ENCODE results near the gene RALGPS1. TPM values are rescaled to one million over a fixed set of nuclear protein-coding genes. Genes with fewer than 3 reads are reported as not detected.

Gene RALGPS1
- total RNA-seq, 4 donors from 2014 or later, result 3.3 to 9.8 (median 6.7) TPM

DNA sequence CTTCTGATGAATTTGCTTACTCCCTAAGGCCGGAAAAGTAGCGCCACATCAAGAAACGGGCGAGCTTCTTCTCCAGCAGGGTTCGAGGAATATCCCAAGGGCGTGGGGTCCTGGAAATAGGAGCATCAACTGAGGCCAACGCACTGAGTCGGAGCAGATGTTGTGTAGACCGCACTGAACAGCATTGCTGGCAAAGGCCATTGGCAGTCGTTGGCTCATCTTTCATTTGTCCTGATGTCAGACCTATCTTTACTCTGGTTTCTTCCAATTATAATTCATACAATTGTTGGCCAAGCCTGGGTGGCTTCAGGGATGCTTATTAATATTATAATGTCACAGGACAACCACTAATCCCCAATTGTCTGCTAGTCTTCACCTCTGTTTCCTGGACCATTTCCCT lies 27.7 kb upstream of the RALGPS1 start:
- Histone ChIP-seq H3K9me3 (no peaks in the 10 kb centered on the region), H3K27me3 (no peaks in the 10 kb centered on the region), H3K4me1 (peaks cover 0 to 15% (median 3%) of the 10 kb centered on the region in 4 donors), H3K27ac (no peak overlapping the region), H3K36me3 (peaks cover 0 to 26% (median 0%) of the 10 kb centered on the region in 3 donors), H3K4me3 (no peak overlapping the region)
- DNase-seq (ENCODE audit: low spot score in 2 of 2), result no peak
- TF ChIP-seq EP300 (IDR thresholded peaks at IDR 0.05) (no peak), POLR2A (IDR thresholded peaks at IDR 0.05) (no peak)
- TF ChIP-seq, protein P1, sequence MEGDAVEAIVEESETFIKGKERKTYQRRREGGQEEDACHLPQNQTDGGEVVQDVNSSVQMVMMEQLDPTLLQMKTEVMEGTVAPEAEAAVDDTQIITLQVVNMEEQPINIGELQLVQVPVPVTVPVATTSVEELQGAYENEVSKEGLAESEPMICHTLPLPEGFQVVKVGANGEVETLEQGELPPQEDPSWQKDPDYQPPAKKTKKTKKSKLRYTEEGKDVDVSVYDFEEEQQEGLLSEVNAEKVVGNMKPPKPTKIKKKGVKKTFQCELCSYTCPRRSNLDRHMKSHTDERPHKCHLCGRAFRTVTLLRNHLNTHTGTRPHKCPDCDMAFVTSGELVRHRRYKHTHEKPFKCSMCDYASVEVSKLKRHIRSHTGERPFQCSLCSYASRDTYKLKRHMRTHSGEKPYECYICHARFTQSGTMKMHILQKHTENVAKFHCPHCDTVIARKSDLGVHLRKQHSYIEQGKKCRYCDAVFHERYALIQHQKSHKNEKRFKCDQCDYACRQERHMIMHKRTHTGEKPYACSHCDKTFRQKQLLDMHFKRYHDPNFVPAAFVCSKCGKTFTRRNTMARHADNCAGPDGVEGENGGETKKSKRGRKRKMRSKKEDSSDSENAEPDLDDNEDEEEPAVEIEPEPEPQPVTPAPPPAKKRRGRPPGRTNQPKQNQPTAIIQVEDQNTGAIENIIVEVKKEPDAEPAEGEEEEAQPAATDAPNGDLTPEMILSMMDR (IDR thresholded peaks at IDR 0.05), result no peak
- WGBS, 2 donors, result 96 to 97% methylated on average over 10 of the region's 10 CpGs

DNA sequence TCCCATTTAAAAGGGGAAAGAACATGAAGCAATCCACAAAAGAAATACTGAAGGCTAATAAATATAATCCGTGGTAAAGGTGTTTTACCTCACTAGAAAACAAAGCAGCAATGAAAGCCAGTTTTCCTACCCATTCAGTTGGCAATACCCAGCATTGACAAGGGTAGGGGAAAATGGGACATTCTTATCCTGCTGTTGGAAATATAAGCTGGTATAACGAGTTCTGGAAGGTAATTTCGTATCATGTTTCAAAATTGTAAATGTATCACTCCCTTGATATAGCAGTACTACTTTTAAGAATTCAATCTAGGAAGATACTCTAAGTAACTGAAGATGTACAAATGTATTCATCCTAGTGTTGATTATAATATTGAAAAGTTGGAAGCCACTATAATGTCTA lies 22.9 kb upstream of the RALGPS1 start:
- no peak overlapping the region for H3K27ac ChIP-seq
- H3K9me3 ChIP-seq, result no peaks in the 10 kb centered on the region
- 83 to 86% methylated on average over 3 of the region's 3 CpGs for WGBS, 2 donors
- H3K4me1 ChIP-seq, result no peaks in the 10 kb centered on the region
- no peak for DNase-seq (ENCODE audit: low spot score in 2 of 2)
- no peak overlapping the region for H3K4me3 ChIP-seq
- no peak for TF ChIP-seq POLR2A (IDR thresholded peaks at IDR 0.05)
- TF ChIP-seq, protein P1 (IDR thresholded peaks at IDR 0.05), result no peak
- TF ChIP-seq EP300 (IDR thresholded peaks at IDR 0.05), result no peak
- H3K36me3 ChIP-seq, result peaks cover 0 to 3% (median 0%) of the 10 kb centered on the region in 3 donors
- no peaks in the 10 kb centered on the region for H3K27me3 ChIP-seq

DNA sequence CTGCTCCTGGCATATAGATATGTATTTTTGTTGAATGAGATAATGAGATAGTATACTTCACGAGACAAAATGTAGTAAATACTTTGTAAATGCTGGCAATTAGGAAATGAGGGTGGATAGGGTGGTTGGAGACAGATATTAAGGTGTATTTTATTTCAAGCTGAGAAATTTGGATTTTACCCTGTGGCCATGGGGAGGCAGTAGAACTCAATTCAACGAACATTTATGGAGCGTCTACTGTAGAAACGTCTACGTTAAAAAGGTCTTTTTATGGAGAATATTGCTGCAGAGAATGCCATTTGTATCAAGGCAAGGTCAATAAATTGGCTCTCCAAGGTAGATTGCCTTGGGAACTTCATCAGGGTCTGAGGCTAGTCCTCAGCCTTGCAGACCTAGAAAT lies 21.5 kb upstream of the RALGPS1 start:
- Histone ChIP-seq H3K9me3 (no peaks in the 10 kb centered on the region), H3K27ac (no peak overlapping the region), H3K36me3 (no peaks in the 10 kb centered on the region), H3K4me3 (no peak overlapping the region), H3K27me3 (no peaks in the 10 kb centered on the region), H3K4me1 (no peaks in the 10 kb centered on the region)
- DNase-seq (ENCODE audit: low spot score in 2 of 2), result no peak
- TF ChIP-seq EP300 (IDR thresholded peaks at IDR 0.05) (no peak), POLR2A (IDR thresholded peaks at IDR 0.05) (no peak)
- TF ChIP-seq, protein P1 (IDR thresholded peaks at IDR 0.05), result no peak
- 36% methylated on average over 5 of the region's 5 CpGs for WGBS, 2 donors

DNA sequence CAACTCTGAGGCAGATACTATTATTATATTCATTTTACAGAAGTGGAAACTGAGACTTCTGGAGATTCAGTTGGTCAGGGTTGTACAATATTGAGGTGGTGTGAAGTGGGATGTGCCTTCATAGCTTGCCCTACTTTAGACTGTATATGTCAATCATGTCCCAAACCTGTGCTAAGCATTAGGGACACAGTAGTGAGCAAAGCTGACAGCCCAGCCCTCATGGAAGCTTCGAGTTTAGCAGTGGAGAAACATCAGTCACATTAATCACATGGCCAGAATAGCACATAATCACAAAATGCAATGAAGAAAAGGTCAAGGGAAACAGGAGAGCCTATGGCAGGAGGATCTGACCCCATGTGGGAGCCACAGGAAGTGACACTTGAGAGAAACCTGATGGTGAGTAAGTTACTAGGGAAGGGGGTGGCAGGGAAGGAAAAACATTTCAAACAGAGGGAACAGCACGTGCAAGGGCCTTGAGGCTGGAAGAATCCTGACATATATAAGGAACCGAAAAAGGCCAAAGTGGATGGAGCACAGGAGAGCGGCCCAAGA lies 20.5 kb upstream of the RALGPS1 start:
- Histone ChIP-seq H3K9me3 (no peaks in the 10 kb centered on the region), H3K4me3 (no peak overlapping the region), H3K4me1 (no peaks in the 10 kb centered on the region), H3K27me3 (no peaks in the 10 kb centered on the region), H3K27ac (no peak overlapping the region), H3K36me3 (no peaks in the 10 kb centered on the region)
- 67 to 79% methylated on average over 4 of the region's 4 CpGs for WGBS, 2 donors
- no peak for DNase-seq (ENCODE audit: low spot score in 2 of 2)
- TF ChIP-seq POLR2A (IDR thresholded peaks at IDR 0.05) (no peak), EP300 (IDR thresholded peaks at IDR 0.05) (no peak)
- TF ChIP-seq, protein P1 (IDR thresholded peaks at IDR 0.05), result no peak

DNA sequence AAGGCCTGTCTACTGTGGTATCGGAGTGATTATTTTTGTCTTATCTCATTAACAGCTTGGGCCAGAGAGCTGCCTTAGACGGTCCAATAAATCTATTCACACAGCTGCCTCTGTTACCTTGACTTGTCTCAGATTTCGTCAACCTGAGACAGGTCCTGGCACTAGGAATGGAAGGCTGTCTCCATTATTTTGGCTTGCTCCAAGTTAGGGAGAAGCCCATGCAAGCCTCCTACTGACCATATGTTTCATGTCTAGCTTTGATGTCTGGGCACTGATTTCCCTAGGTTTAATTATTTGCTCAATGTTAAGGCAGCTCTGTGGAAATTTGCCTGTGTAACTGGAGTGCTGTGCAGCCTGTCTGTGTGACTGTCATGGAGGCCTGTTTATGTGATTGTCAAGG lies 12.4 kb upstream of the RALGPS1 start:
- Histone ChIP-seq H3K27me3 (peaks cover 0 to 1% of the 10 kb centered on the region in 2 donors), H3K4me3 (no peak overlapping the region), H3K27ac (no peak overlapping the region), H3K36me3 (no peaks in the 10 kb centered on the region), H3K9me3 (peaks cover 0 to 16% (median 0%) of the 10 kb centered on the region in 4 donors), H3K4me1 (no peaks in the 10 kb centered on the region)
- TF ChIP-seq POLR2A (IDR thresholded peaks at IDR 0.05), result no peak
- TF ChIP-seq, protein P1 (IDR thresholded peaks at IDR 0.05), result no peak
- no peak for TF ChIP-seq EP300 (IDR thresholded peaks at IDR 0.05)
- 53 to 69% methylated on average over 3 of the region's 3 CpGs for WGBS, 2 donors
- DNase-seq (ENCODE audit: low spot score in 2 of 2), result no peak

Data from tibial nerve (tissue), 4 donors.